Lung (tissue), 12 donors: ENCODE measurements around the gene B3GNT7. TPM values are rescaled to one million over a fixed set of nuclear protein-coding genes. Genes with fewer than 3 reads are reported as not detected.

Experiments
- ATAC-seq: fragments of 200-7000 bp; cut with Tn5 transposase; one replicate; pipeline ENCODE4 v1.9.1; 2020; ENCODE audit warnings: moderate number of reproducible peaks; ENCODE audit not compliant: insufficient read depth, low FRiP score
- DNase-seq, 3 donors: peaks; one replicate each; pipeline ENCODE4 v3.0.0-alpha.2; 2013 to 2017
- H3K27ac ChIP-seq, 2 donors: one replicate each; pipeline ENCODE4 v1.5.1; 2013; ENCODE audit warnings: mild to moderate bottlenecking in 2 of 2, moderate library complexity in 2 of 2, control low read depth in 1 of 2, inconsistent platforms in 1 of 2, low read depth in 1 of 2, low read length in 1 of 2
- H3K27me3 ChIP-seq, 3 donors: one replicate each; pipeline ENCODE4 v1.5.1; 2013; ENCODE audit warnings: low read length in 2 of 3; ENCODE audit not compliant: control insufficient read depth in 3 of 3, insufficient read depth in 3 of 3
- H3K36me3 ChIP-seq, 4 donors: one replicate each; pipeline ENCODE4 v1.5.1; 2013; ENCODE audit warnings: low read length in 4 of 4, mild to moderate bottlenecking in 1 of 4, moderate library complexity in 1 of 4; ENCODE audit not compliant: control insufficient read depth in 4 of 4, insufficient read depth in 4 of 4
- H3K4me1 ChIP-seq, 5 donors: one replicate each; pipeline ENCODE4 v1.5.1; 2013; ENCODE audit warnings: low read length in 5 of 5, mild to moderate bottlenecking in 2 of 5, moderate library complexity in 1 of 5; ENCODE audit not compliant: control insufficient read depth in 5 of 5, insufficient read depth in 5 of 5
- H3K4me3 ChIP-seq: one replicate; pipeline ENCODE4 v1.5.1; 2013; ENCODE audit warnings: mild to moderate bottlenecking, control low read depth, moderate library complexity
- H3K9ac ChIP-seq, 2 donors: one replicate each; pipeline ENCODE4 v1.5.1; 2013; ENCODE audit warnings: low read length in 2 of 2, control low read depth in 1 of 2; ENCODE audit not compliant: insufficient read depth in 1 of 2
- H3K9me3 ChIP-seq, 4 donors: one replicate each; pipeline ENCODE4 v1.5.1; 2013; ENCODE audit warnings: low read length in 3 of 4, mild to moderate bottlenecking in 1 of 4, moderate library complexity in 1 of 4; ENCODE audit not compliant: control insufficient read depth in 4 of 4, insufficient read depth in 3 of 4
- CTCF ChIP-seq: IDR thresholded peaks from 2 replicates; pipeline ENCODE4 v1.5.1; 2012; ENCODE audit warnings: mild to moderate bottlenecking; ENCODE audit errors: control extremely low read depth, extremely low read depth
- WGBS, 2 donors: extraction: QIAGEN DNeasy Blood & Tissue Kit; methylation state at CpG; one replicate each; pipeline ENCODE4 v1.1.7; 2013; 5-methylcytosine and 5-hydroxymethylcytosine counted together
- polyA plus RNA-seq, 2 donors: library from polyadenylated mRNA; stranded (reverse); fragments of 200-250 nt; gene quantifications; one replicate each; pipeline ENCODE4 v1.2.1, GENCODE V29; 2013
- total RNA-seq, 2 donors: library from RNA; depleted of rRNA in 1 of 2; stranded (reverse); fragments of >200 nt in 1 of 2; gene quantifications; one replicate each; pipeline ENCODE4 v1.2.1, GENCODE V29; 2014 to 2021
- donor health status: control.
- donor health status: control.
- donor health status: Bipolar disorder and iron deficiency.
- donor health status: healthy.
- donor health status: DM: yes; HTN: yes; CAD: no.

The B3GNT7 gene
- total and polyA plus RNA-seq, 4 donors, result 18.9 to 73.7 (median 27.5) TPM

GRCh38 chr2:231357048-231357447 lies 38.5 kb upstream of the B3GNT7 start:
- 93 to 99% methylated on average over 7 of the region's 7 CpGs for WGBS, 2 donors
- H3K4me1 ChIP-seq, result peaks cover 0 to 6% (median 0%) of the 10 kb centered on the region in 5 donors
- no peak overlapping the region for H3K9ac ChIP-seq
- H3K36me3 ChIP-seq, result peaks cover 0 to 12% (median 0%) of the 10 kb centered on the region in 4 donors
- DNase-seq (no peak), ATAC-seq (no peak)
- TF ChIP-seq CTCF, result no peak
- H3K9me3 ChIP-seq, result no peaks in the 10 kb centered on the region
- H3K4me3 ChIP-seq, result no peak overlapping the region
- no peaks in the 10 kb centered on the region for H3K27me3 ChIP-seq
- no peak overlapping the region for H3K27ac ChIP-seq

GRCh38 chr2:231357931-231358330 lies 37.6 kb upstream of the B3GNT7 start:
- ATAC-seq (no peak), DNase-seq (no peak)
- Histone ChIP-seq H3K27me3 (no peaks in the 10 kb centered on the region), H3K9me3 (no peaks in the 10 kb centered on the region), H3K4me1 (peaks cover 0 to 6% (median 0%) of the 10 kb centered on the region in 5 donors), H3K9ac (no peak overlapping the region), H3K4me3 (no peak overlapping the region), H3K36me3 (peaks cover 0 to 12% (median 0%) of the 10 kb centered on the region in 4 donors), H3K27ac (no peak overlapping the region)
- 89 to 93% methylated on average over 4 of the region's 4 CpGs for WGBS, 2 donors
- no peak for TF ChIP-seq CTCF

GRCh38 chr2:231359441-231359840 lies 36.1 kb upstream of the B3GNT7 start:
- no peaks in the 10 kb centered on the region for H3K27me3 ChIP-seq
- H3K9me3 ChIP-seq, result peaks cover 0 to 2% (median 0%) of the 10 kb centered on the region in 4 donors
- H3K9ac ChIP-seq, result no peak overlapping the region
- no peak overlapping the region for H3K4me3 ChIP-seq
- peak in 1 of 3 donors; percentile 7 for DNase-seq
- no peak for ATAC-seq
- WGBS, 2 donors, result 87 to 92% methylated on average over 10 of the region's 10 CpGs
- H3K4me1 ChIP-seq, result peaks cover 0 to 6% (median 0%) of the 10 kb centered on the region in 5 donors
- H3K36me3 ChIP-seq, result peaks cover 0 to 17% (median 2%) of the 10 kb centered on the region in 4 donors
- TF ChIP-seq CTCF, result no peak
- no peak overlapping the region for H3K27ac ChIP-seq

GRCh38 chr2:231359948-231360347 lies 35.6 kb upstream of the B3GNT7 start:
- Histone ChIP-seq H3K36me3 (peaks cover 0 to 17% (median 2%) of the 10 kb centered on the region in 4 donors), H3K27me3 (no peaks in the 10 kb centered on the region), H3K4me3 (no peak overlapping the region), H3K9me3 (peaks cover 0 to 2% (median 0%) of the 10 kb centered on the region in 4 donors), H3K4me1 (peaks cover 0 to 6% (median 0%) of the 10 kb centered on the region in 5 donors), H3K9ac (no peak overlapping the region), H3K27ac (no peak overlapping the region)
- TF ChIP-seq CTCF, result no peak
- whole genome bisulfite sequencing, 2 donors, result 94 to 95% methylated on average over 11 of the region's 11 CpGs
- no peak for DNase-seq
- no peak for ATAC-seq
